H9 (cell line): ENCODE data around the gene AGPAT2. TPM values are rescaled to one million over a fixed set of nuclear protein-coding genes. Genes with fewer than 3 reads are reported as not detected.

Experiments
- DNase-seq: peaks from one replicate; pipeline ENCODE4 v3.0.0-alpha.2; 2017
- H2AFZ ChIP-seq: one replicate; pipeline ENCODE4 v1.6.1; 2013; ENCODE audit warnings: mild to moderate bottlenecking, low read length, control low read depth, moderate library complexity
- H2AK5ac ChIP-seq: 2 replicates; pipeline ENCODE4 v1.6.1; 2013; ENCODE audit warnings: low read length, control low read depth, mixed read lengths; ENCODE audit not compliant: insufficient read length
- H2BK120ac ChIP-seq: one replicate; pipeline ENCODE4 v1.6.1; 2013; ENCODE audit warnings: low read depth, mild to moderate bottlenecking, low read length, control low read depth, inconsistent platforms; ENCODE audit not compliant: poor library complexity, severe bottlenecking
- H2BK12ac ChIP-seq: 2 replicates; pipeline ENCODE4 v1.6.1; 2013; ENCODE audit warnings: low read length, control low read depth, mixed read lengths, low read depth; ENCODE audit not compliant: insufficient read length
- H2BK15ac ChIP-seq: 2 replicates; pipeline ENCODE4 v1.6.1; 2013; ENCODE audit warnings: low read depth, low read length, control low read depth
- H2BK20ac ChIP-seq: one replicate; pipeline ENCODE4 v1.6.1; 2013; ENCODE audit warnings: low read depth, mild to moderate bottlenecking, low read length, control low read depth, inconsistent platforms; ENCODE audit not compliant: poor library complexity, severe bottlenecking
- H2BK5ac ChIP-seq: 2 replicates; pipeline ENCODE4 v1.6.1; 2013; ENCODE audit warnings: low read length, control low read depth, mixed read lengths; ENCODE audit not compliant: insufficient read length
- H3K14ac ChIP-seq: 2 replicates; pipeline ENCODE4 v1.6.1; 2013; ENCODE audit warnings: low read length, control low read depth; ENCODE audit not compliant: insufficient read depth
- H3K18ac ChIP-seq: 2 replicates; pipeline ENCODE4 v1.6.1; 2013; ENCODE audit warnings: low read depth, mild to moderate bottlenecking, mixed read lengths, low read length, control low read depth; ENCODE audit not compliant: insufficient read length
- H3K23ac ChIP-seq: 2 replicates; pipeline ENCODE4 v1.6.1; 2013; ENCODE audit warnings: low read length, control low read depth, mixed read lengths, low read depth; ENCODE audit not compliant: insufficient read length
- H3K23me2 ChIP-seq: 2 replicates; pipeline ENCODE4 v1.6.1; 2013; ENCODE audit warnings: low read depth, mild to moderate bottlenecking, mixed read lengths, low read length, control low read depth; ENCODE audit not compliant: insufficient read length, poor library complexity, severe bottlenecking
- H3K27ac ChIP-seq: 2 replicates; pipeline ENCODE4 v1.5.1; 2013; ENCODE audit warnings: low read length, control low read depth, mixed read lengths, low read depth; ENCODE audit not compliant: insufficient read length
- H3K27me3 ChIP-seq: 2 replicates; pipeline ENCODE4 v1.6.1; 2013; ENCODE audit warnings: low read length, control low read depth, inconsistent platforms; ENCODE audit not compliant: insufficient read depth
- H3K4ac ChIP-seq: 2 replicates; pipeline ENCODE4 v1.6.1; 2013; ENCODE audit warnings: low read depth, mild to moderate bottlenecking, control low read depth, inconsistent platforms, low read length, moderate library complexity
- H3K4me1 ChIP-seq: 2 replicates; pipeline ENCODE4 v1.6.1; 2013; ENCODE audit warnings: low read length, control low read depth, inconsistent platforms; ENCODE audit not compliant: insufficient read depth
- H3K4me2 ChIP-seq: 2 replicates; pipeline ENCODE4 v1.6.1; 2013; ENCODE audit warnings: low read length, control low read depth, mixed read lengths; ENCODE audit not compliant: insufficient read length, insufficient read depth
- H3K56ac ChIP-seq: 2 replicates; pipeline ENCODE4 v1.6.1; 2013; ENCODE audit warnings: low read depth, mild to moderate bottlenecking, mixed read lengths, low read length, control low read depth; ENCODE audit not compliant: insufficient read length
- H3K79me1 ChIP-seq: 2 replicates; pipeline ENCODE4 v1.6.1; 2013; ENCODE audit warnings: low read depth, mild to moderate bottlenecking, moderate library complexity, low read length, control low read depth, inconsistent platforms; ENCODE audit not compliant: insufficient read depth, poor library complexity, severe bottlenecking
- H3K79me2 ChIP-seq: 2 replicates; pipeline ENCODE4 v1.6.1; 2013; ENCODE audit warnings: low read length, control low read depth, inconsistent platforms; ENCODE audit not compliant: insufficient read depth
- H3K9ac ChIP-seq: 2 replicates; pipeline ENCODE4 v1.6.1; 2013; ENCODE audit warnings: low read length, control low read depth, mixed read lengths; ENCODE audit not compliant: insufficient read length; ENCODE audit errors: extremely low read depth
- H3K9me3 ChIP-seq: one replicate; pipeline ENCODE4 v1.6.1; 2013; ENCODE audit warnings: low read depth, low read length, inconsistent platforms; ENCODE audit not compliant: control insufficient read depth
- H3T11ph ChIP-seq: one replicate; pipeline ENCODE4 v1.6.1; 2013; ENCODE audit warnings: mild to moderate bottlenecking, low read length, control low read depth, inconsistent platforms
- H4K20me1 ChIP-seq: one replicate; pipeline ENCODE4 v1.6.1; 2013; ENCODE audit not compliant: control insufficient read depth, insufficient read length, insufficient read depth
- H4K5ac ChIP-seq: 2 replicates; pipeline ENCODE4 v1.6.1; 2013; ENCODE audit warnings: low read depth, mild to moderate bottlenecking, mixed read lengths, low read length, control low read depth; ENCODE audit not compliant: insufficient read length
- H4K8ac ChIP-seq: replicated peaks from 2 replicates; pipeline ENCODE4 v1.6.1; 2013; ENCODE audit warnings: low read length, control low read depth, mixed read lengths, low read depth; ENCODE audit not compliant: insufficient read length
- H4K91ac ChIP-seq: 2 replicates; pipeline ENCODE4 v1.6.1; 2013; ENCODE audit warnings: low read depth, mild to moderate bottlenecking, moderate library complexity, mixed read lengths, low read length, control low read depth; ENCODE audit not compliant: insufficient read length
- H3K27ac Mint-ChIP-seq, 3 experiments: 2 replicates in 2 of 3; 3 replicates in 1 of 3; pipeline ENCODE4 v1.8.0; 2020 to 2021; ENCODE audit warnings: mixed read lengths in 3 of 3, mild to moderate bottlenecking in 1 of 3, moderate library complexity in 1 of 3
- H3K27me3 Mint-ChIP-seq: 2 replicates; pipeline ENCODE4 v1.8.0; 2021; ENCODE audit warnings: low read depth, mild to moderate bottlenecking, moderate library complexity, mixed read lengths
- H3K36me3 Mint-ChIP-seq, 3 experiments: 2 replicates in 2 of 3; 3 replicates in 1 of 3; pipeline ENCODE4 v1.8.0; 2020 to 2021; ENCODE audit warnings: low read depth in 3 of 3, mixed read lengths in 3 of 3; ENCODE audit not compliant: insufficient read depth in 1 of 3
- H3K4me1 Mint-ChIP-seq, 2 experiments: 2 replicates each; pipeline ENCODE4 v1.8.0; 2020; ENCODE audit warnings: mixed read lengths in 2 of 2
- H3K4me3 Mint-ChIP-seq, 2 experiments: 2 replicates in 1 of 2; 3 replicates in 1 of 2; pipeline ENCODE4 v1.8.0; 2020 to 2021; ENCODE audit warnings: mild to moderate bottlenecking in 2 of 2, mixed read lengths in 2 of 2, moderate library complexity in 1 of 2
- H3K9me3 Mint-ChIP-seq, 2 experiments: 2 replicates in 1 of 2; 3 replicates in 1 of 2; pipeline ENCODE4 v1.8.0; 2020; ENCODE audit warnings: mild to moderate bottlenecking in 2 of 2, mixed read lengths in 2 of 2, moderate library complexity in 1 of 2
- WGBS: extraction: QIAGEN DNeasy Blood & Tissue Kit; methylation state at CpG from one replicate; pipeline ENCODE4 v1.1.7; 2013; ENCODE audit warnings: missing lambda C conversion rate, low lambda C conversion rate, mixed read lengths; ENCODE audit not compliant: insufficient read length; ENCODE audit errors: extremely low coverage; 5-methylcytosine and 5-hydroxymethylcytosine counted together
- total RNA-seq: library from RNA; stranded (reverse); gene quantifications from 2 replicates; pipeline ENCODE4 v1.2.1, GENCODE V29; 2021
- TF ChIP-seq, protein P1 (sequence below): fragments of 200-600 bp; sonication (generic); conservative IDR thresholded peaks from 3 replicates; pipeline ENCODE4 v1.8.0; 2021; ENCODE audit warnings: antibody characterized with exemption, mild to moderate bottlenecking

AGPAT2 gene
- total RNA-seq, 1 experiment from 2014 or later = 29.7 TPM

DNA sequence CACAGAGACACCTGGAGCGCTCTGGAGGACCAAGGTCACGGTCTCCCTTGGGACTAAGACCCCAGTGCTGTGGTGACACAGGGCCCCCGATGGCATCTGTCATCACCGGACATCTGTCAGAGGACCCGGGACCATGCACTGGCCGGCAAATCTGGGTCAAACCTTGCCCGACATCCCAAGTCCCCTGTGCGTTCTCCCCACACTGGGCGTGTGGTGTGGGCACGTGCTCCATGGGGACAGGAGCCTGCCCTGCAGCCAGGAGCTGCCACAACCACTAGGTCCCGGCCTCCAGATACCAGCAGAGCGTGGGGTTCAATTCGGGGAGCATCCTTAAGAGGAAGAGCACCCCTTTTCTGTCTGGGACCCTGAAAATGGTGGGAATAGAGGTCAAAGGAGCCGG is 3.5 kb downstream of the AGPAT2 start:
- Mint-ChIP-seq H3K4me1 (peaks cover 4 to 18% of the 10 kb centered on the region in 2 experiments), H3K9me3 (no peaks in the 10 kb centered on the region), H3K36me3 (no peaks in the 10 kb centered on the region), H3K4me3 (no peak overlapping the region), H3K27me3 (peaks cover 12% of the 10 kb centered on the region), H3K27ac (no peak overlapping the region)
- H3K4me1 ChIP-seq = no peaks in the 10 kb centered on the region; the same call in 1 of the 2 replicates
- H3K79me2 ChIP-seq = no peaks in the 10 kb centered on the region; the same call in 1 of the 2 replicates
- no peak overlapping the region for H3K9ac ChIP-seq
- no peak overlapping the region for H3K4ac ChIP-seq
- no peak for DNase-seq
- no peak overlapping the region for H2AFZ ChIP-seq
- H2BK15ac ChIP-seq = no peak overlapping the region
- H3T11ph ChIP-seq = no peak overlapping the region
- no peak overlapping the region for H2BK120ac ChIP-seq
- no peak overlapping the region for H3K4me2 ChIP-seq
- H3K79me1 ChIP-seq = peaks cover 4% of the 10 kb centered on the region
- H2BK12ac ChIP-seq = no peak overlapping the region
- TF ChIP-seq, protein P1, sequence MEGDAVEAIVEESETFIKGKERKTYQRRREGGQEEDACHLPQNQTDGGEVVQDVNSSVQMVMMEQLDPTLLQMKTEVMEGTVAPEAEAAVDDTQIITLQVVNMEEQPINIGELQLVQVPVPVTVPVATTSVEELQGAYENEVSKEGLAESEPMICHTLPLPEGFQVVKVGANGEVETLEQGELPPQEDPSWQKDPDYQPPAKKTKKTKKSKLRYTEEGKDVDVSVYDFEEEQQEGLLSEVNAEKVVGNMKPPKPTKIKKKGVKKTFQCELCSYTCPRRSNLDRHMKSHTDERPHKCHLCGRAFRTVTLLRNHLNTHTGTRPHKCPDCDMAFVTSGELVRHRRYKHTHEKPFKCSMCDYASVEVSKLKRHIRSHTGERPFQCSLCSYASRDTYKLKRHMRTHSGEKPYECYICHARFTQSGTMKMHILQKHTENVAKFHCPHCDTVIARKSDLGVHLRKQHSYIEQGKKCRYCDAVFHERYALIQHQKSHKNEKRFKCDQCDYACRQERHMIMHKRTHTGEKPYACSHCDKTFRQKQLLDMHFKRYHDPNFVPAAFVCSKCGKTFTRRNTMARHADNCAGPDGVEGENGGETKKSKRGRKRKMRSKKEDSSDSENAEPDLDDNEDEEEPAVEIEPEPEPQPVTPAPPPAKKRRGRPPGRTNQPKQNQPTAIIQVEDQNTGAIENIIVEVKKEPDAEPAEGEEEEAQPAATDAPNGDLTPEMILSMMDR = no peak
- WGBS = no CpG with 5 or more reads among the region's 14 CpGs
- H3K56ac ChIP-seq = no peak overlapping the region
- H3K23me2 ChIP-seq = peaks cover 9% of the 10 kb centered on the region
- no peaks in the 10 kb centered on the region for H4K20me1 ChIP-seq
- no peak overlapping the region for H2BK5ac ChIP-seq
- no peaks in the 10 kb centered on the region for H3K9me3 ChIP-seq
- no peaks in the 10 kb centered on the region for H3K27me3 ChIP-seq
- H2BK20ac ChIP-seq = no peak overlapping the region
- no peak overlapping the region for H3K27ac ChIP-seq
- no peak overlapping the region for H3K14ac ChIP-seq
- H4K5ac ChIP-seq = no peak overlapping the region
- no peak overlapping the region for H3K18ac ChIP-seq
- no peak overlapping the region for H4K8ac ChIP-seq
- no peak overlapping the region for H2AK5ac ChIP-seq
- H3K23ac ChIP-seq = no peak overlapping the region
- H4K91ac ChIP-seq = no peak overlapping the region
